ENCODE measurements around the gene ABCA4. TPM values are rescaled to one million over a fixed set of nuclear protein-coding genes. Genes with fewer than 3 reads are reported as not detected.

ABCA4 gene
- total RNA-seq, 4 donors from 2014 or later: 0.19 to 1.7 (median 0.45) TPM

DNA sequence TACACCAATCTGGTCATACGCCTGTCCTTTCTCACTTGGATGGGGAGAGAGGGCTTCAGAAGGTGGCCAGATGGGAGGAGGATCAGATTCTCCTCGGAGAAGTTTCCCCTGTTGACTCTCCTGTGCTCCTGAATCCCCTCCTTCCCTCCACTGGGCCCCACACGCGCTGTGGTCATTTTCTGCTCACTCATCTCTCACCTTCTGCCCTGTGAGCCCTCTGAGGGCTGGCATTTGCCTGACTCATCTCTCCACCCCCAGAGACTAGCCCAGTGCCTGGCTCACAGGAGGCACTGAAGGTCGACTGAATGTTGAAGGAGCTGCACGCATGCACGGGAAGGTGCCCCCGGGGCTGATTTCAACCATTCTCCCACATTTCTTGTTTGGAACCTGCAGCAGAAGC is 14.2 kb downstream of the ABCA4 start:
- intact Hi-C loops (cut with DNase I): no loop called here
- TF ChIP-seq POLR2AphosphoS5 (IDR thresholded peaks at IDR 0.05) (no peak), POLR2A (IDR thresholded peaks at IDR 0.05; ENCODE audit: low read depth) (no peak), EP300 (IDR thresholded peaks at IDR 0.05) (no peak), CTCF (IDR thresholded peaks at IDR 0.05) (no peak)
- Histone ChIP-seq H3K36me3 (no peaks in the 10 kb centered on the region), H3K9me3 (no peaks in the 10 kb centered on the region), H3K4me1 (peaks cover 0 to 5% (median 2%) of the 10 kb centered on the region in 4 donors), H3K4me3 (no peak overlapping the region), H3K27ac (replicated peaks in 1 of 4) (no peak overlapping the region), H3K27me3 (peaks cover 0 to 6% (median 0%) of the 10 kb centered on the region in 4 donors)
- no peak for DNase-seq (ENCODE audit: extremely low spot score)
- WGBS: 83% methylated on average over 8 of the region's 8 CpGs

DNA sequence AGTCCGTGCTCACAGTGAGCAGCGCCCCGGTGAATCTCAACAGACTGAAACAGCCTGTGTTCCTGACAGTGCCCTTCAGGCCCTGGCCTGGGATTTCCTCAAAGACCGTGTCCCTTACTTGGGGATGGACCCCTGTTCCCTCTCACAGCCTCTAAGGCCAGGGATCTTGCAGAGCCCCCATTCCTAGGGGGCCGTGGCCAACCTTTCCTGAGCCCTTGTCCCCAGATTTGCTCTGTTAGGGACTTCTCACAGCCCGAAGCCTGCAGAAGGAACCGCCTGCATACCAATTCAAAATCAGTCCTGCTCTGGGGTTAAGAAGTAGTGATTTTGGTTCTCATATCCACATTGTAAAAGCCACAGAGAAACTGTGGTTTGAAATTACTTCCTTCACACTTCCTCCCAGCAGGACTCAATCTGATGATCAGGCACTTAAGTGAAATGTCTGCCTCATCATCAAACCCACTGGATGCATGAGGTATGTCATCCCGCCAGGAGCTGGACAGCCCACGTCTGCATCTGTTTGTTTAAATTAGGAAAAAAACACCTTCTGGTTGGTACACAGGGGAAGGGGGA is 14.9 kb downstream of the ABCA4 start:
- TF ChIP-seq CTCF (IDR thresholded peaks at IDR 0.05) (no peak), POLR2A (IDR thresholded peaks at IDR 0.05; ENCODE audit: low read depth) (no peak), EP300 (IDR thresholded peaks at IDR 0.05) (no peak), POLR2AphosphoS5 (IDR thresholded peaks at IDR 0.05) (no peak)
- Histone ChIP-seq H3K27ac (replicated peaks in 1 of 4) (no peak overlapping the region), H3K4me3 (no peak overlapping the region), H3K36me3 (no peaks in the 10 kb centered on the region), H3K9me3 (no peaks in the 10 kb centered on the region), H3K4me1 (peaks cover 0 to 10% (median 2%) of the 10 kb centered on the region in 4 donors), H3K27me3 (peaks cover 0 to 6% (median 0%) of the 10 kb centered on the region in 4 donors)
- no peak for DNase-seq (ENCODE audit: extremely low spot score)
- intact Hi-C loops (cut with DNase I): no loop called here
- WGBS: 84% methylated on average over 9 of the region's 9 CpGs

DNA sequence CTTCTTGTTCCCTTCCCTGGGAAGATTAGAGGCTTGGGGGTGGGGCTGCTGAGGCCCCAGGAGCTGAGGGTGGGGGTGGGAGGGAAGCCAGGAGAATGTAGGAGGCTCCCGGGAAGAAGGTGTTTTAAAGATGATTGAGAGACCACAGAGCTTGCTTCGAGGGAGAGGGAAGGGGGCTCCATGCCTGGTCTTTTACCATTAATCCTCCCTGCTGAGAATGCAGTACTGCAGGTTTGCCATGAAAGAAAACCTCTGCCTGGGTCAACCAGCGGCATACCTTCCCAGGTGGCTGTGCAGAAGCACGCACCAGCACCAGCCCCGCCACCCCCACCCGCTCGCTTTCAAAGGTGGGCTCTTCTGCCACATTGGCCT is 15.4 kb downstream of the ABCA4 start:
- Histone ChIP-seq H3K4me3 (no peak overlapping the region), H3K9me3 (no peaks in the 10 kb centered on the region), H3K4me1 (peaks cover 0 to 10% (median 2%) of the 10 kb centered on the region in 4 donors), H3K27ac (replicated peaks in 1 of 4) (no peak overlapping the region), H3K27me3 (peaks cover 0 to 6% (median 0%) of the 10 kb centered on the region in 4 donors), H3K36me3 (no peaks in the 10 kb centered on the region)
- TF ChIP-seq CTCF (IDR thresholded peaks at IDR 0.05): no peak
- no peak for TF ChIP-seq POLR2AphosphoS5 (IDR thresholded peaks at IDR 0.05)
- no peak for TF ChIP-seq EP300 (IDR thresholded peaks at IDR 0.05)
- no peak for TF ChIP-seq POLR2A (IDR thresholded peaks at IDR 0.05; ENCODE audit: low read depth)
- intact Hi-C loops (cut with DNase I): no loop called here
- DNase-seq (ENCODE audit: extremely low spot score): no peak
- 53% methylated on average over 4 of the region's 7 CpGs for WGBS

DNA sequence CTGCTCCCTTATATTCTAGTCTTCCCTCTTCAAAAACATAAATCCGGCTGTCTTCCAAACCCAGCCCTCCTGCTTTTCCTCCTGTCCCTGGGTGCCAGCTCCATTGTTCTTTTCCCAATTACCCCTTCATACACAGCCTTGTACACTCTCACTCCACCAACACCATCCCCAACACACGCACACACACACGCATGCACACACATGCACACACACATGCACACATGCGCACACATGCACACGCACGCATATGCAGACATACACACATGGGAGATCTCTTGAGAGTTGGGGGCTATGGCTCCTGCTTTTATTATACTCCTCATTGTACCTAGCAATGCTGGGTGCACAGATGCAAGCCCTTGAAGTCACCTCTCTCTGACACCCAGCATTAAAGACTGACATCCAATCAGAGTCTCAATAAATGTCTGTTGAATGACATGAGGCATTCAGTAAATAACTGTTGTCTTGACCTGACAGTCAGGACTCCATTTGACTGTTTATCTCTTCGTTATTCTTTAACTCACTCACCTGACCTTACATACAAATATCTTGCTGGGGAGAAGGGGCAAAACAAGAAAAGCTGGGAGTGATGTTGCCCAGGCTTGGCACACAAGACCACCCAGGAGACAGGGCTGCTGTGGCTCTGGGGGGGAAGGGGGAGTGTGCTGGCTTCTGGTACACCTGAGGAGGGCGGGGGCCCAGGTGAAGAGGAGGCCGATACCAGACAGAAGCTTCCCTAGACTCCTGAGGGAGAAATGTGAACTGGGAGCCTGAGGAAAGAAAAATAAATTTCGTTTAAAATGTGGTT is 16.0 kb downstream of the ABCA4 start:
- intact Hi-C loops (cut with DNase I): no loop called here
- 85% methylated on average over 10 of the region's 10 CpGs for WGBS

More for the DNA sequence above, 16.0 kb downstream of the ABCA4 start:
- H3K36me3 ChIP-seq: no peaks in the 10 kb centered on the region
- H3K4me1 ChIP-seq: peaks cover 0 to 10% (median 2%) of the 10 kb centered on the region in 4 donors
- DNase-seq (ENCODE audit: extremely low spot score): no peak
- no peak overlapping the region for H3K27ac ChIP-seq (replicated peaks in 1 of 4)
- H3K4me3 ChIP-seq: no peak overlapping the region
- no peaks in the 10 kb centered on the region for H3K9me3 ChIP-seq
- TF ChIP-seq POLR2A (IDR thresholded peaks at IDR 0.05; ENCODE audit: low read depth) (no peak), POLR2AphosphoS5 (IDR thresholded peaks at IDR 0.05) (no peak), EP300 (IDR thresholded peaks at IDR 0.05) (no peak), CTCF (IDR thresholded peaks at IDR 0.05) (no peak)
- peaks cover 0 to 6% (median 0%) of the 10 kb centered on the region in 4 donors for H3K27me3 ChIP-seq

All from esophagus muscularis mucosa (tissue), 4 donors.